Hematopoietic multipotent progenitor cell treated with erythropoietin and hydrocortisone succinate and interleukin-3 and kit ligand, for 6 days (in vitro differentiated cells): ENCODE data around the gene CELA2A.
A peak's percentile ranks its signal among the peaks of the same experiment; 100 is the strongest.
"Not testable (repeated sequence)": the region's sequence is repeated elsewhere in the genome, so short reads cannot be mapped to it uniquely, and the experiment has no call there.

ENCODE experiments used
- DNase-seq: peaks from one replicate; pipeline ENCODE4 v3.0.0-alpha.2; 2015

Gene CELA2A

DNA sequence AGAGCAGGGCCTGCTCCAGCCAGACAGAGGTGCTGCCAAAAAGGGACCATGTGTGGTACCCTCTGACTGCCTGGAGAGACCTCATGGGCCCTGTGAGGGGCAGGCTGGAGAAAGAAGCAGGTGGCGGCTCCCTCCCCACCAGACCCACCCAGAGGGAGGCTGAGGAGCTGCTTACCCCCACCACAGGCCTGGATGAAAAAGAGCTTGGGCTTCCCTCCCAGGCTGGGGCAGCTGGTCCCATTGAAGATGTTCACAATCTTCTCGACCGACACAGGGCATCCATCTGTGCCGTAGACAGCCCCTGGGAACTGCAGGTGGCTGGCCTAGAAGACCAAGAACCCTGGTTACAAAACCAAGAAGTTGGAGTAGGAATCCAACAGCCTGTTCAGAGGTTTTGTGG is 47.9 kb downstream of the CELA2A start:
- no peak for DNase-seq

DNA sequence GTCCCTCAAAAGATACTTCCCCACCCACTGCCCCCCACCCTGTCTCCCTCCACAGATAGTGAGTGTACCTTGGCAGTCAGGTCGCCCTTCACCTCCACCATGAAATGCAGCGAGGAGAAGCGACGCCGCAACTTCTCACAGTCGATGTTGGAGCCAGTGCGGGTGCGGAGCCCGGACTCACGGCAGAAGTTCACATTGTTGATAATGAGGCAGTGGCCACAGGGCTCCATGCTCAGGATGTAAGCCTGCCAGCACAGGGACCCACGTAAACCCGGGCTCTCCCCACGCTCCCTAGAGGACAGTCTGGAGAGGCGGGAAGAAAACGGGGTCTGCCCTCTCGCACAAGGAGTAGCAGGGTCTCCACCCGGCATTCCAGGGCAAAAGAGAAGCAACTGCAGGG is 50.3 kb downstream of the CELA2A start:
- no peak for DNase-seq

DNA sequence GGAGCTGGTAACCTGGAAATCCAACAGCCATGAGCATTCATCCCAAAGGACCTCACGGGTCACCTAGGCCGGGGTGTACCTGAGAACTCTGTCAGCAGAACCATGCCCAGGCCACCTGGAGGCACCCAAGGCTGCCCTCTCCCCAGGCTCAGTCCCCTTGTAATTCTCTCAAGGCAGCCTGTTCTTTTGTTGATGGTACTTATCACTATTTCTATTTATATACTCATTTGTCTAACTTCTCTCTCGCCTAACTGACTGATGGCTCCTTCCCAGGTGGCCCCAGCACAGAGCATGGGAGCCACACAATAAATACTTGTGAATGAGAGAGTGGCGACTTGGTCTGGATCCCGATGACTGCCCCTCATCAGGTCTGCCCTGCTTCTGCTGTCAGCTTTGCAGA is 50.7 kb downstream of the CELA2A start:
- DNase-seq = no peak

DNA sequence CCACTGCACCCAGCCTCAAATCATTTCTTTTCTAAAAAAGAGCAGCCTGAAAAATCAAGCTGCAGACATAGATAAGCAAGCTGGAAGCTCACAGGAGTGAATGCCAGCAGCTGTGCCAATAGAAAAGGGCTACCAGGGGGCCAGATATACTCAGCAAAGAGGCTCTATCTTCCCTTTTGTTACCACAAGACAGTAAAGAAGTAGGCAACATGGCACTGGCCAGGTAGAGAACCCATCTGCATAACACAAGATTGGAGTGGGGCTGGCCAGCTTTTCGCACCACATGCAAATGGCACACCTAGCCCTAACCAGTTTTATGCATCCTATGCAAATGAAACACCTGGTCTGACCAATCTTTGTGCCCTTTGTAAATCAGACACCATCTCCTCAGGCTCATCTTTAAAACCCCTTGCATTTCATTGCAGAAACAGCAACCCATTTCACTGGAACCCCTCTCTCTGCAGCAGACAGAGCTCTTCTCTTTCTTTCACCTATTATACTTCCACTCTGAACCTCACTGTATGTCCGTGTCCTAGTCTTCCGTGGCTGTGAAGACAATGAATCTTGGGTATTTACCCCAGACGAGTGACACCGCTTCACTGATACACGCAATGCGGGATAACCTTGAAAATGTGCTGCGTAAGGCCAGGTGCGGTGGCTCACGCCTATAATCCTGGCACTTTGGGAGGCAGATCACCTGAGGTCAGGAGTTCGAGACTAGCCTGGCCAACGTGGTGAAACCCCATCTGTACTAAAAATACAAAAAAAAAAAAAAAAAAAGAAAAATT is 52.4 kb downstream of the CELA2A start:
- DNase-seq = peak; percentile 90

DNA sequence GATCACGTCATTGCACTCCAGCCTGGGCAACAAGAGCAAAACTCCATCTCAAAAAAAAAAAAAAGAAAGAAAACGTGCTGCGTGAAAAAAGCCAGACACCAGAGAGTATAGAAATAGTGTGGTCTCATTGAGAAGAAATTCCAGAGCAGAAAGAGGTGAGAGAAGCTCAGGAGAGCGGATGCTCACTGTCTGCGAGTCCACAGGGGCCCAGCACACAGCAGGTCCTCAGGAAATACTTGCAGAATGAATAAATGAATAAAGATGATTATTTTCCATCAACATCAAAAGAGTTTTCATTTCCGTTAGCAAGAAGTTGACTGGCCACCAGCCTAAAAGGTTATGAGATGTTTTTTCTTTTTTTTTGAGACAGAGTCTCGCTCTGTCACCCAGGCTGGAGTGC is 53.1 kb downstream of the CELA2A start:
- DNase-seq = no peak

DNA sequence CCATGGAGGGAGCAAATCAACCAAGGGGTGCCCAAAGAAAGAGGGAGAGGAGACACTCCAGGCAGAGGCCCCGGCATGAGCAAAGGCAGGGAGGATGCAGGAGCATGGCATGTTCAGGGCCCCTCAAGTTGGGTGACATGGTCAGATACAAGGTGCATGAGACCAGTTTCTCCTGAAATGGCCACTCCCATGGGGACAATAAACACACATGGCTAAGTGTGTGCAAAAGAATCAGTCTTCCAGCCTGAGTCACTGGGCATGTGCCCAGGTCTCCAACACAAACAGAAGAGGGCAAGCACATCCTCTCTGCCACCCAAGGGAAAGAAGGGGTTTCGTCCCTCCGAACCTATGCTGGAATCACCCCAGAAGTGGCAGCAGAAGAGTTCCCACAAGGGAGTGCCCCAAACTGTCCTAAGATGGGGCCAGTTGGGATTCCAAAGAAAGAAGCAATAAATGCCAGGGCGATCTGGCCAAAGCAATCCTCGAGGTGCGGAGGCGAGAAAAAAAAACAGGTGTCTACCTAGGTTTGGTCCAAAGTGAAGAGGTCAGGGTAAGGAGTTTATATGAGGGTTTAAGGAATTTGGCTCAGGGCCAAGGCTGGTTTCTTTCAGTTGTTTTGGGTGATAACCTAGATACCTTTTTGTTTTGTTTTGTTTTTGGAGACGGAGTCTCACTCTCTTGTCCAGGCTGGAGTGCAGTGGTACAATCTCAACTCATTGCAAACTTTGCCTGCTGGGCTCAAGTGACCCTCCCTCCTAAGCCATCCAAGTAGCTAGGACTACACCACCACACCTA is 54.3 kb downstream of the CELA2A start:
- no peak for DNase-seq

DNA sequence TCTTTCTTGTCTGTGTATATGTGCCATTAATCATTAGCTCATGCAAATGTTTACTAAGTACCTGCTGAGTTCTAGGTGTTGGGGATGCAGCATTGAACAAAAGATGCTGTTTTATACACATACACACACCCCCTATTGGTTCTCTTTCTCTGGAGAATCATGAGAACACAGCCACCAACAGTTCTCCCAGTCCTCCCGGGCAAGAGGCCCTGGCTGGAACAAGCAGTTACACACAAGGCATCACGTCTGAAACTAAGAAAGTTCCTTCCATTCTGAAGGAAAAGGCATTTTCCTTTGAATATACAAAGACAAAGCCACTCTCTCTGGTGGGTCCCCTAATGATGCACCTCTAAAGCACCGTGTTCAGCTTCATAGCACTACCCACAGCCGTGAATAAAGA is 56.7 kb downstream of the CELA2A start:
- no peak for DNase-seq

DNA sequence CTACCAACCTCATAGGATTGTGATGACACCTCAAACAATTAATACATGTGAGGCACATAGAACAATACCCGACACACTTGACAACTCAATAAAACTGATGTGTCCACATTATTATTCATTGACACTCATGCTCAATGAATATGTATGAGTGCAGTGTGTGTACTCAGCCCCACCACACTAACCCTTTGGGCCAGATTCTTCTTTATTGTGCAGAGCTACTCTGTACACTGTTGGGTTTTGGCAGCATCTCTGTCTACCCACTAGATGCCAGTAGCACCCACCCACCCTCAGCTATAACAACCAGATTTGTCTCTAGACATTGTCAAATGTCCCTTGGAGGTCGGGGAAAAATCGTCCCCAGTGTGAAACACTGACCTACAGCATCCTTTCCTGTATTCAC is 57.4 kb downstream of the CELA2A start:
- DNase-seq = no peak

DNA sequence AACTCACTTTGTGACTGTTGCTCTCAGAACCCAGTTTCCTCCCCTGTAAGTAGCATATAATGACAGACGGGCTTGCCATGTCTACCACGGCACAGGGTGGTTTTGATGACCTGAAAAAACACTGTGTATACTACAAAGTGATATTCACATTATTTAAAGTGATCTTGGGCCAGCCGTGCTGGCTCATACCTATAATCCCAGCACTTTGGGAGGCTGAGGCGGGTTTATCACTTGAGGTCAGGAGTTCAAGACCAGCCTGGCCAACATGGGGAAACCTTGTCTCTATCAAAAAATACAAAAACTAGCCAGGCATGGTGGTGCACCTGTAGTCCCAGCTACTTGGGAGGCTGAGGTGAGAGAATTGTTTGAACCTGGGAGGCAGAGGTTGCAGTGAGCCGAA is 58.0 kb downstream of the CELA2A start:
- DNase-seq = not testable (repeated sequence)

DNA sequence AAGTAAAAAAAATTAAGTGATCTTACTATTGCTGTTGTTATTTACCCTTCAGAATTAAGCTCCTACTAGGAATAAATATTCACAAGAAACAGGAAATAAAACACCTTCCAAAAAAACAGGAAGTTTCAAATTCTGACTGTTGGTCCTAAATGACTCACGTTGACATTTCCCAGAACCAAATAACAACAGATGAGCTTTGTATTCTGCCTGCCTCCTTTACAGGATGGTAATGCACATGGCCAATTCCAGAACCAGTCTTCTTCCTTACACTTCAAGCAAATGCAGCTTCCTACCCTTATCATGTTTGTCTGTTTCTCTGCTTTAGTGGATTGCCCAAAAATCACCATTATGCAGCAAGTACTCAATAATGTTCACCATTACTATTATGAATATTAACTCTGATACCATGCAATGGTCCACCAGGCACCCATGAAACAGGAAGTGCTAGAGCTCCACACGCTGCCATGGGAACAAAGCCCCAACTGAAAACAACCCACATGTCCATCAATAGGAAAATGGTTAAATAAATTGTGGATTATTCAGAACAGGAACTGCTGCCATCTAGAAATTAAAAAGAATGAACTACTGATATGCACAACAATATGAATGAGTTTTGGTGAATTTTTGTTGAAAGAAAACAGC is 58.6 kb downstream of the CELA2A start:
- DNase-seq = peak; percentile 16

DNA sequence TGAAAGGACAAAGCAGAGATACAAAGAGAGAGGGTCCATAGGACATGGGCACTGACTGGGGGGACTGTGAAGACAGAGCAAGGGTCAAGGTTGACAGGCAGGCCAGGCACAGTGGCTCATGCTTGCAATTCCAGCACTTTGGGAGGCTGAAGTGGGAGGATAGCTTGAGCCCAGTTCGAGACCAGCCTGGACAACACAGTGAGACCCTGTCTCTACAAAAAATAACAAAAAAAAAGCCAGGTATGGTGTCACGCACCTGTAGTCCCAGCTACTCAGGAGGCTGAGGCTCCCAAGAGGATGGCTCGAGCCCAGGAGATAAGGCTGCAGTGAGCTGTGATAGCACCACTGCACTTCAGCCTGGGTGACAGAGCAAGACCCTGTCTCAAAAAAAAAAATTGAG is 63.1 kb downstream of the CELA2A start:
- DNase-seq = no peak

DNA sequence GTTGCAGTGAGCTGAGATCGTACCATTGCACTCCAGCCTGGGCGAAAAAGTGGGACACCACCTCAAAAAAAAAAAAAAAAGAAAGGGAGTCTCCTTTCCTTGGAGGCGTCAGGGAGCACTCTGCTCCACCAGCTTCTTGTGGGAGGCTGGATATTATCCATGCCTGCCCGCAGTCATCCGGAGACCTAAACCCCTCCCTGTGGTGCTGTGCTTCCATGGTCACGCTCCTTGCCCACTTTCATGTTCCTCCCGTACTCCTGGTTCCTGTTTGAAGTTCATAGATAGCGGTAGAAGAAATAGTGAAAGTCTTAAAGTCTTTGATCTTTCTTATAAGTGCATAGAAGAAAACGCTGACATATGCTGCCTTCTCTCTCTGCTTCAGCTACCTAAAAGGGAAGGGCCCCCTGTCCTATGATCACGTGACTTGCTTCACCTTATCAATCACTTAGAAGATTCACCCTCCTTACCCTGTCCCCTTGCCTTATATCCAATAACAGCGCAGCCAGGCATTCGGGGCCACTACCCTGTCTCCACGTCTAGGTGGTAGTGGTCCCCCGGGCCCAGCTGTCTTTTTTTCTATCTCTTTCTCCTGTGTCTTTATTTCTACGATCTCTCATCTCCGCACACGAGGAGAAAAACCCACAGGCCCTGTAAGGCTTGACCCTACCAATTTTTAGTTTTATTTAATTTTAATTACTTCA is 64.8 kb downstream of the CELA2A start:
- DNase-seq = not testable (repeated sequence)
